Measurements from ENCODE around the gene AGAP1.

GRCh38 chr2:235564066-235564465 lies 70.2 kb downstream of the AGAP1 start:
- TF ChIP-seq CTCF (IDR thresholded peaks at IDR 0.05) = no peak
- no peak for TF ChIP-seq POLR2A (IDR thresholded peaks at IDR 0.05)
